ENCODE data around the gene GZMH. TPM values are rescaled to one million over a fixed set of nuclear protein-coding genes. Genes with fewer than 3 reads are reported as not detected.

The GZMH gene
- total and polyA plus RNA-seq, 2 of the 4 experiments (the other 2 are of a cell fraction) = not detected

- H3K79me1 ChIP-seq (ENCODE audit: low read depth in 1 of 2, low read length in 2 of 2) = no peaks in the 10 kb centered on the region
- no peaks in the 10 kb centered on the region for H3K36me3 ChIP-seq (ENCODE audit: control insufficient read depth, insufficient read depth, low read length)
- no peaks in the 10 kb centered on the region for H3K4me1 ChIP-seq (ENCODE audit: control insufficient read depth, insufficient read depth, low read length)
- no peaks in the 10 kb centered on the region for H3K9me3 ChIP-seq (ENCODE audit: control insufficient read depth, insufficient read depth, low read length)
- H2BK5ac ChIP-seq (ENCODE audit: low read depth, low read length, poor library complexity, severe bottlenecking) = no peak overlapping the region
- H3K4me2 ChIP-seq (ENCODE audit: low read depth, low read length) = no peak overlapping the region
- no peak overlapping the region for H3K18ac ChIP-seq (ENCODE audit: low read depth, low read length)
- no peak overlapping the region for H4K5ac ChIP-seq (ENCODE audit: low read depth, low read length)
- no peak overlapping the region for H3K4me3 ChIP-seq (ENCODE audit: insufficient read depth, low read depth, low read length)
- WGBS, 2 experiments (ENCODE audit: extremely low coverage in 2 of 2, insufficient read length in 1 of 2) = no CpG with 5 or more reads among the region's 2 CpGs
- H2AFZ ChIP-seq (replicated peaks; ENCODE audit: low read length, poor library complexity) = no peak overlapping the region
- BruUV-seq (replicated peaks) = no TSS peak
- no peak overlapping the region for H2BK20ac ChIP-seq (ENCODE audit: low read depth, low read length)
- no peak overlapping the region for H2AK9ac ChIP-seq (replicated peaks; ENCODE audit: low read depth, low read length, poor library complexity)
- ChIA-PET CTCF (no interaction called here), POLR2A (ENCODE audit: unreplicated experiment) (no interaction called here)
- H3K27me3 ChIP-seq (ENCODE audit: control insufficient read depth, insufficient read depth, low read length) = no peaks in the 10 kb centered on the region
- TF ChIP-seq ELK1 (IDR thresholded peaks at IDR 0.05; ENCODE audit: borderline replicate concordance, low read depth, low read length) (no peak), CEBPB (IDR thresholded peaks at IDR 0.05; ENCODE audit: low read depth, low read length) (no peak), POLR2A (IDR thresholded peaks at IDR 0.05; ENCODE audit: low read depth, low read length) (no peak), BHLHE40 (IDR thresholded peaks at IDR 0.05; ENCODE audit: low read depth, low read length) (no peak), MAFK (IDR thresholded peaks at IDR 0.05; ENCODE audit: low read depth, low read length) (no peak)
- TF ChIP-seq, protein P1, sequence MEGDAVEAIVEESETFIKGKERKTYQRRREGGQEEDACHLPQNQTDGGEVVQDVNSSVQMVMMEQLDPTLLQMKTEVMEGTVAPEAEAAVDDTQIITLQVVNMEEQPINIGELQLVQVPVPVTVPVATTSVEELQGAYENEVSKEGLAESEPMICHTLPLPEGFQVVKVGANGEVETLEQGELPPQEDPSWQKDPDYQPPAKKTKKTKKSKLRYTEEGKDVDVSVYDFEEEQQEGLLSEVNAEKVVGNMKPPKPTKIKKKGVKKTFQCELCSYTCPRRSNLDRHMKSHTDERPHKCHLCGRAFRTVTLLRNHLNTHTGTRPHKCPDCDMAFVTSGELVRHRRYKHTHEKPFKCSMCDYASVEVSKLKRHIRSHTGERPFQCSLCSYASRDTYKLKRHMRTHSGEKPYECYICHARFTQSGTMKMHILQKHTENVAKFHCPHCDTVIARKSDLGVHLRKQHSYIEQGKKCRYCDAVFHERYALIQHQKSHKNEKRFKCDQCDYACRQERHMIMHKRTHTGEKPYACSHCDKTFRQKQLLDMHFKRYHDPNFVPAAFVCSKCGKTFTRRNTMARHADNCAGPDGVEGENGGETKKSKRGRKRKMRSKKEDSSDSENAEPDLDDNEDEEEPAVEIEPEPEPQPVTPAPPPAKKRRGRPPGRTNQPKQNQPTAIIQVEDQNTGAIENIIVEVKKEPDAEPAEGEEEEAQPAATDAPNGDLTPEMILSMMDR (conservative IDR thresholded peaks at IDR 0.05; ENCODE audit: low read depth, low read length) = no peak
- TF ChIP-seq, protein P2, sequence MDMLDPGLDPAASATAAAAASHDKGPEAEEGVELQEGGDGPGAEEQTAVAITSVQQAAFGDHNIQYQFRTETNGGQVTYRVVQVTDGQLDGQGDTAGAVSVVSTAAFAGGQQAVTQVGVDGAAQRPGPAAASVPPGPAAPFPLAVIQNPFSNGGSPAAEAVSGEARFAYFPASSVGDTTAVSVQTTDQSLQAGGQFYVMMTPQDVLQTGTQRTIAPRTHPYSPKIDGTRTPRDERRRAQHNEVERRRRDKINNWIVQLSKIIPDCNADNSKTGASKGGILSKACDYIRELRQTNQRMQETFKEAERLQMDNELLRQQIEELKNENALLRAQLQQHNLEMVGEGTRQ (IDR thresholded peaks at IDR 0.05; ENCODE audit: low read depth, low read length) = no peak
- no peaks in the 10 kb centered on the region for H3K9me1 ChIP-seq (ENCODE audit: insufficient read depth, low read length)
- no peak overlapping the region for H3K9ac ChIP-seq (ENCODE audit: low read depth, low read length)
- no peak overlapping the region for H3K4ac ChIP-seq (ENCODE audit: low read depth, low read length)
- no peak overlapping the region for H4K91ac ChIP-seq (ENCODE audit: insufficient read depth, low read depth, low read length)
- dilution Hi-C loops (cut with HindIII; ENCODE audit: low sequenced_read_pairs, unreplicated experiment) = no loop called here
- H3K56ac ChIP-seq (ENCODE audit: extremely low read depth, insufficient read depth, low read length) = no peak overlapping the region
- H3K23ac ChIP-seq (ENCODE audit: low read depth, low read length) = no peak overlapping the region
- in situ Hi-C loops (cut with MboI; ENCODE audit: low sequenced_read_pairs) = no loop called here
- H3K14ac ChIP-seq (replicated peaks; ENCODE audit: low read depth, low read length) = no peak overlapping the region
- H4K20me1 ChIP-seq (ENCODE audit: insufficient read depth, low read length) = no peaks in the 10 kb centered on the region
- H2BK120ac ChIP-seq (ENCODE audit: low read depth, low read length) = no peak overlapping the region
- no peak for ATAC-seq (ENCODE audit: low read depth)
- H3K27ac ChIP-seq (ENCODE audit: insufficient read depth, low read length) = no peak overlapping the region
- DNase-seq = no peak
- no peak overlapping the region for H2BK15ac ChIP-seq (ENCODE audit: low read depth, low read length)
- no peak overlapping the region for H4K8ac ChIP-seq (ENCODE audit: low read depth in 2 of 2, low read length in 2 of 2)
- intact Hi-C loops (cut with micrococcal nuclease) = no loop called here
- H2AK5ac ChIP-seq (ENCODE audit: low read depth, low read length) = no peak overlapping the region
Measured at GRCh38 chr14:24613747-24614146, 4.3 kb upstream of the GZMH start.

Measured in IMR-90 (cell line).